Astrocyte (in vitro differentiated cells and primary cell): Measurements from ENCODE around the gene CCNB3.

ENCODE experiments used
- CTCF ChIP-seq: IDR thresholded peaks from 2 replicates; pipeline ENCODE4 v1.5.1; 2011; ENCODE audit warnings: low read depth, mild to moderate bottlenecking, inconsistent platforms, low read length, moderate library complexity; ENCODE audit not compliant: insufficient read depth
- EZH2 ChIP-seq: IDR thresholded peaks from 2 replicates; pipeline ENCODE4 v1.6.1; 2012; ENCODE audit warnings: mild to moderate bottlenecking, low read length, inconsistent platforms; ENCODE audit not compliant: insufficient read depth

DNA sequence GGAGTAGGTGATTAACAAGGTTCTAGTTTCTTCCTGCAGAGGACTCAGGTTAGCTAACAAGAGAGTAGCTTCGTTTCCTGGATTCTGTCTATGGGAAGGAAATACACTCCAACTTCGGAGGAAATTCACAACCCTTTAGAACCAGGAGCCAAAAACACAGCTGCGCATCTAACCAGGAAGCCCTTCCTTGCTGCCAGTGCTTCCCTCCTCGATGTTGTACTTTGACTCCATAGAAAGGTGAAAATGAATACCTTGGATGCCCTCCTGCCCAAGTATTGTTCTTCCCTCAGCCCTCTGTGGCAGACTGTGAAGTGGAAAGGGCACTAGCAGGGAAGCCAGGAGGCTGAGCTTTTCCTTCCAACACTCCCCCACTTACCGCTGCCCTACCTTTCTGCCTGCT, 38.8 kb upstream of the CCNB3 start:
- TF ChIP-seq CTCF, result no peak
- TF ChIP-seq EZH2, result no peak
